SU-DHL-6 (cell line): ENCODE measurements around the gene FBLN2.

ENCODE experiments used
- H2AFZ ChIP-seq: fragments of 200-600 bp; sonication (generic); 2 replicates; pipeline ENCODE4 v1.6.1; 2014; ENCODE audit warnings: low read depth, mild to moderate bottlenecking, moderate library complexity, mixed read lengths, antibody characterized with exemption, low read length; ENCODE audit not compliant: severe bottlenecking
- H3F3A ChIP-seq: fragments of 200-600 bp; shearing (Covaris generic); 2 replicates; pipeline ENCODE4 v1.6.0; 2016; ENCODE audit warnings: antibody characterized with exemption, mild to moderate bottlenecking; ENCODE audit not compliant: insufficient read depth
- H3K27ac ChIP-seq: fragments of 200-600 bp; sonication (generic); 2 replicates; pipeline ENCODE4 v1.5.1; 2016; ENCODE audit warnings: low read depth, mild to moderate bottlenecking, low read length, moderate library complexity, mixed read lengths
- H3K27me3 ChIP-seq: fragments of 200-600 bp; sonication (generic), shearing (Covaris generic); 2 replicates; pipeline ENCODE4 v1.6.0; 2014; ENCODE audit warnings: mild to moderate bottlenecking, low read length
- H3K36me3 ChIP-seq: fragments of 200-600 bp; sonication (generic); 2 replicates; pipeline ENCODE4 v1.6.1; 2014; ENCODE audit warnings: mild to moderate bottlenecking, low read length, mixed read lengths
- H3K4me2 ChIP-seq: fragments of 300-600, 200-600 bp; shearing (Covaris generic), sonication (generic); 2 replicates; pipeline ENCODE4 v1.6.0; 2014; ENCODE audit warnings: low read length, low read depth, mild to moderate bottlenecking; ENCODE audit not compliant: poor library complexity, severe bottlenecking
- H3K4me3 ChIP-seq: fragments of 200-600 bp; sonication (generic); 2 replicates; pipeline ENCODE4 v1.5.1; 2014; ENCODE audit warnings: antibody characterized with exemption, low read length, mild to moderate bottlenecking, mixed read lengths; ENCODE audit not compliant: insufficient read depth, poor library complexity, severe bottlenecking
- H3K79me2 ChIP-seq: fragments of 200-600 bp; sonication (generic); 2 replicates; pipeline ENCODE4 v1.6.1; 2014; ENCODE audit warnings: mild to moderate bottlenecking, low read length, moderate library complexity; ENCODE audit not compliant: insufficient read depth
- H3K9ac ChIP-seq: fragments of 200-600 bp; sonication (generic); 2 replicates; pipeline ENCODE4 v1.7.0; 2014; ENCODE audit warnings: mild to moderate bottlenecking, low read length
- H3K9me2 ChIP-seq: fragments of 200-600 bp; sonication (generic); replicated peaks from 2 replicates; pipeline ENCODE4 v1.6.1; 2014; ENCODE audit warnings: low read length; ENCODE audit not compliant: insufficient read depth
- H3K9me3 ChIP-seq: fragments of 200-600 bp; sonication (generic); 2 replicates; pipeline ENCODE4 v1.6.1; 2014; ENCODE audit warnings: low read length, mixed read lengths; ENCODE audit not compliant: insufficient read depth
- H4K20me1 ChIP-seq: fragments of 200-600 bp; sonication (generic); 2 replicates; pipeline ENCODE4 v1.6.1; 2014; ENCODE audit warnings: low read depth, mild to moderate bottlenecking, antibody characterized with exemption, low read length, moderate library complexity, mixed read lengths
- EZH2phosphoT487 ChIP-seq: fragments of 200-600 bp; sonication (generic), shearing (Covaris generic); conservative IDR thresholded peaks from 2 replicates; pipeline ENCODE4 v1.6.1; 2018; ENCODE audit warnings: mild to moderate bottlenecking, antibody characterized with exemption, low read length, moderate library complexity, mixed read lengths
- TF ChIP-seq, protein P1 (sequence below): fragments of 200-600 bp; sonication (generic); IDR thresholded peaks from one replicate; pipeline ENCODE4 v1.5.1; 2017; ENCODE audit warnings: antibody characterized with exemption, mild to moderate bottlenecking, low read length, moderate library complexity; ENCODE audit not compliant: insufficient read depth, poor library complexity, severe bottlenecking

FBLN2 gene

GRCh38 chr3:13614607-13615006 lies 65.7 kb downstream of the FBLN2 start:
- Histone ChIP-seq H2AFZ (no peak overlapping the region), H3K4me2 (no peak overlapping the region), H3K36me3 (no peaks in the 10 kb centered on the region), H4K20me1 (no peaks in the 10 kb centered on the region), H3K9ac (no peak overlapping the region), H3K9me2 (no peaks in the 10 kb centered on the region), H3K4me3 (no peak overlapping the region), H3K79me2 (no peaks in the 10 kb centered on the region), H3K27me3 (no peaks in the 10 kb centered on the region), H3K9me3 (no peaks in the 10 kb centered on the region), H3F3A (no peaks in the 10 kb centered on the region), H3K27ac (no peak overlapping the region)
- no peak for TF ChIP-seq EZH2phosphoT487
- TF ChIP-seq, protein P1, sequence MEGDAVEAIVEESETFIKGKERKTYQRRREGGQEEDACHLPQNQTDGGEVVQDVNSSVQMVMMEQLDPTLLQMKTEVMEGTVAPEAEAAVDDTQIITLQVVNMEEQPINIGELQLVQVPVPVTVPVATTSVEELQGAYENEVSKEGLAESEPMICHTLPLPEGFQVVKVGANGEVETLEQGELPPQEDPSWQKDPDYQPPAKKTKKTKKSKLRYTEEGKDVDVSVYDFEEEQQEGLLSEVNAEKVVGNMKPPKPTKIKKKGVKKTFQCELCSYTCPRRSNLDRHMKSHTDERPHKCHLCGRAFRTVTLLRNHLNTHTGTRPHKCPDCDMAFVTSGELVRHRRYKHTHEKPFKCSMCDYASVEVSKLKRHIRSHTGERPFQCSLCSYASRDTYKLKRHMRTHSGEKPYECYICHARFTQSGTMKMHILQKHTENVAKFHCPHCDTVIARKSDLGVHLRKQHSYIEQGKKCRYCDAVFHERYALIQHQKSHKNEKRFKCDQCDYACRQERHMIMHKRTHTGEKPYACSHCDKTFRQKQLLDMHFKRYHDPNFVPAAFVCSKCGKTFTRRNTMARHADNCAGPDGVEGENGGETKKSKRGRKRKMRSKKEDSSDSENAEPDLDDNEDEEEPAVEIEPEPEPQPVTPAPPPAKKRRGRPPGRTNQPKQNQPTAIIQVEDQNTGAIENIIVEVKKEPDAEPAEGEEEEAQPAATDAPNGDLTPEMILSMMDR: no peak

- Histone ChIP-seq H3K9me3 (no peaks in the 10 kb centered on the region), H3K4me2 (no peak overlapping the region), H3K36me3 (no peaks in the 10 kb centered on the region), H3K9me2 (no peaks in the 10 kb centered on the region), H3F3A (no peaks in the 10 kb centered on the region), H3K27me3 (no peaks in the 10 kb centered on the region), H3K9ac (no peak overlapping the region), H2AFZ (no peak overlapping the region), H3K4me3 (no peak overlapping the region), H3K79me2 (no peaks in the 10 kb centered on the region), H4K20me1 (no peaks in the 10 kb centered on the region), H3K27ac (no peak overlapping the region)
- TF ChIP-seq, protein P1: no peak
- TF ChIP-seq EZH2phosphoT487: no peak
Measured at GRCh38 chr3:13615019-13615528, 66.1 kb downstream of the FBLN2 start.

DNA sequence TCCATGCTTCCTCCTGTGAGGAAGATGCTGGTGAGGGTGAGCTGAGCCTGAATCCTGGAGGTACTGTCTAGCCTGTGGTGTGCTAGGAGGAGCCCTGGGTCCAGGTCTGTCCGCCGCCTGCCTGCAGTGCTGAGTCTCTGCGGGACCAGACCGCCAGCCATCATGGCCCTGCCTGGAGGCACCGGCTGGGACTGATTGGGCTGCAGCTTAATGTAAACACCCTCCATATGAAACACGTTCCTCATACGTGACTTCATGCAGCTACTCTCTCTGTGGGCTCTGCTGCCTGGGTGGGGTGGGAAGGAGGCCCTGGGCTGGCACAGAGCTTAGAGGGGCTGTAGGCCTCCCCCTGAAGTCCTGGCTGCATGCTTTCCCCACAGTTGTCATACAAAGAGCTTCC lies 67.4 kb downstream of the FBLN2 start:
- H3K9me2 ChIP-seq: no peaks in the 10 kb centered on the region
- H3F3A ChIP-seq: no peaks in the 10 kb centered on the region
- no peak for TF ChIP-seq EZH2phosphoT487
- TF ChIP-seq, protein P1: no peak
- H3K79me2 ChIP-seq: no peaks in the 10 kb centered on the region
- H3K36me3 ChIP-seq: no peaks in the 10 kb centered on the region
- H3K9ac ChIP-seq: no peak overlapping the region
- no peaks in the 10 kb centered on the region for H4K20me1 ChIP-seq
- H3K4me2 ChIP-seq: no peak overlapping the region
- H3K4me3 ChIP-seq: no peak overlapping the region
- no peaks in the 10 kb centered on the region for H3K9me3 ChIP-seq
- no peaks in the 10 kb centered on the region for H3K27me3 ChIP-seq
- no peak overlapping the region for H2AFZ ChIP-seq
- H3K27ac ChIP-seq: no peak overlapping the region
